HG03103 (cell line): ENCODE results near the gene GRB14.
"Not testable (repeated sequence)": the region's sequence is repeated elsewhere in the genome, so short reads cannot be mapped to it uniquely, and the experiment has no call there.

ENCODE experiments used
- ATAC-seq: cut with Tn5 transposase; IDR thresholded peaks from one replicate; pipeline ENCODE4 v1.9.1; 2021; ENCODE audit warnings: low read depth; ENCODE audit not compliant: unreplicated experiment

GRB14 gene

GRCh38 chr2:164504253-164504652 lies 117.0 kb downstream of the GRB14 start:
- ATAC-seq, result no peak

- ATAC-seq, result no peak
Observed at GRCh38 chr2:164498836-164499235, 122.4 kb downstream of the GRB14 start.

GRCh38 chr2:164496881-164497280 lies 124.4 kb downstream of the GRB14 start:
- no peak for ATAC-seq

GRCh38 chr2:164496421-164496820 lies 124.9 kb downstream of the GRB14 start:
- no peak for ATAC-seq

GRCh38 chr2:164495491-164496223 lies 125.6 kb downstream of the GRB14 start:
- ATAC-seq, result no peak

GRCh38 chr2:164485541-164485940 lies 135.7 kb downstream of the GRB14 start:
- no peak for ATAC-seq

GRCh38 chr2:164479460-164479859 lies 141.8 kb downstream of the GRB14 start:
- no peak for ATAC-seq

- ATAC-seq, result no peak
Observed at GRCh38 chr2:164478205-164478604, 143.1 kb downstream of the GRB14 start.

- no peak for ATAC-seq
Observed at GRCh38 chr2:164474873-164475272, 146.4 kb downstream of the GRB14 start.

- no peak for ATAC-seq
Observed at GRCh38 chr2:164473021-164473420, 148.3 kb downstream of the GRB14 start.

GRCh38 chr2:164465047-164465446 lies 156.2 kb downstream of the GRB14 start:
- not testable (repeated sequence) for ATAC-seq

GRCh38 chr2:164464376-164464775 lies 156.9 kb downstream of the GRB14 start:
- no peak for ATAC-seq

- ATAC-seq, result no peak
Observed at GRCh38 chr2:164458792-164459191, 162.5 kb downstream of the GRB14 start.

- no peak for ATAC-seq
Observed at GRCh38 chr2:164457271-164457670, 164.0 kb downstream of the GRB14 start.

- no peak for ATAC-seq
Observed at GRCh38 chr2:164456619-164457018, 164.7 kb downstream of the GRB14 start.

- ATAC-seq, result no peak
Observed at GRCh38 chr2:164453656-164454305, 167.5 kb downstream of the GRB14 start.

GRCh38 chr2:164450278-164450677 lies 171.0 kb downstream of the GRB14 start:
- ATAC-seq, result no peak

GRCh38 chr2:164449706-164450105 lies 171.6 kb downstream of the GRB14 start:
- no peak for ATAC-seq

GRCh38 chr2:164447660-164448059 lies 173.6 kb downstream of the GRB14 start:
- ATAC-seq, result no peak
